NCI-H82 treated with DMSO at 0.1 percent for 48 hours (cell line): ENCODE measurements around the gene PTTG1IP.

ENCODE experiments used
- DNase-seq: peaks from one replicate; lab custom pipeline; 2025; ENCODE audit not compliant: unreplicated experiment; lab: John Stamatoyannopoulos, UW

PTTG1IP gene

GRCh38 chr21:44909719-44910118, 36.2 kb upstream of the PTTG1IP start:
- DNase-seq, result no peak

GRCh38 chr21:44908908-44909307, 35.4 kb upstream of the PTTG1IP start:
- no peak for DNase-seq

- DNase-seq, result no peak
Measured at GRCh38 chr21:44907966-44908895, 34.7 kb upstream of the PTTG1IP start.

GRCh38 chr21:44907225-44907965, 33.9 kb upstream of the PTTG1IP start:
- no peak for DNase-seq

GRCh38 chr21:44905728-44906090, 32.2 kb upstream of the PTTG1IP start:
- DNase-seq, result no peak

GRCh38 chr21:44905016-44905727, 31.7 kb upstream of the PTTG1IP start:
- DNase-seq, result no peak

- no peak for DNase-seq
Measured at GRCh38 chr21:44904141-44904923, 30.8 kb upstream of the PTTG1IP start.

- DNase-seq, result no peak
Measured at GRCh38 chr21:44903689-44904088, 30.2 kb upstream of the PTTG1IP start.

GRCh38 chr21:44903050-44903685, 29.7 kb upstream of the PTTG1IP start:
- no peak for DNase-seq

- DNase-seq, result no peak
Measured at GRCh38 chr21:44902268-44903049, 29.0 kb upstream of the PTTG1IP start.

GRCh38 chr21:44901391-44902074, 28.0 kb upstream of the PTTG1IP start:
- no peak for DNase-seq

GRCh38 chr21:44900559-44901251, 27.2 kb upstream of the PTTG1IP start:
- DNase-seq, result no peak

GRCh38 chr21:44899768-44900558, 26.5 kb upstream of the PTTG1IP start:
- no peak for DNase-seq

- no peak for DNase-seq
Measured at GRCh38 chr21:44898851-44899767, 25.6 kb upstream of the PTTG1IP start.

- DNase-seq, result no peak
Measured at GRCh38 chr21:44898011-44898488, 24.6 kb upstream of the PTTG1IP start.

- no peak for DNase-seq
Measured at GRCh38 chr21:44897326-44898010, 24.0 kb upstream of the PTTG1IP start.
